Stimulated activated naive B cell treated with anti-CD40 and anti-IgM and Interleukin-4, amounts not matched to agents 10 μg/mL and 1 μg/mL and 100 μg/mL, for 72 hours (primary cell): ENCODE data around the gene DENND1A.

Experiments
- ATAC-seq, 2 donors: fragments of 150-1000 bp; cut with Tn5 transposase; replicated peaks; 2 replicates each; pipeline ENCODE4 v1.10.0; 2021; ENCODE audit warnings: moderate library complexity in 1 of 2
- DNase-seq: peaks from one replicate; pipeline ENCODE4 v3.0.0; 2021
- H3K27ac Mint-ChIP-seq: one replicate; pipeline ENCODE4 v1.8.0; 2022; ENCODE audit warnings: mild to moderate bottlenecking, mixed read lengths
- H3K27me3 Mint-ChIP-seq, 2 donors: one replicate each; pipeline ENCODE4 v1.8.0; 2022; ENCODE audit warnings: mixed read lengths in 2 of 2
- H3K36me3 Mint-ChIP-seq, 2 donors: one replicate each; pipeline ENCODE4 v1.8.0; 2022; ENCODE audit warnings: mixed read lengths in 2 of 2, mild to moderate bottlenecking in 1 of 2
- H3K4me1 Mint-ChIP-seq, 2 donors: one replicate each; pipeline ENCODE4 v1.8.0; 2022; ENCODE audit warnings: mixed read lengths in 2 of 2, mild to moderate bottlenecking in 1 of 2
- H3K4me3 Mint-ChIP-seq, 2 donors: one replicate each; pipeline ENCODE4 v1.8.0; 2022; ENCODE audit warnings: mild to moderate bottlenecking in 2 of 2, mixed read lengths in 2 of 2, moderate library complexity in 1 of 2
- H3K9me3 Mint-ChIP-seq, 2 donors: one replicate each; pipeline ENCODE4 v1.8.0; 2022; ENCODE audit warnings: mixed read lengths in 2 of 2, mild to moderate bottlenecking in 1 of 2

The DENND1A gene

DNA sequence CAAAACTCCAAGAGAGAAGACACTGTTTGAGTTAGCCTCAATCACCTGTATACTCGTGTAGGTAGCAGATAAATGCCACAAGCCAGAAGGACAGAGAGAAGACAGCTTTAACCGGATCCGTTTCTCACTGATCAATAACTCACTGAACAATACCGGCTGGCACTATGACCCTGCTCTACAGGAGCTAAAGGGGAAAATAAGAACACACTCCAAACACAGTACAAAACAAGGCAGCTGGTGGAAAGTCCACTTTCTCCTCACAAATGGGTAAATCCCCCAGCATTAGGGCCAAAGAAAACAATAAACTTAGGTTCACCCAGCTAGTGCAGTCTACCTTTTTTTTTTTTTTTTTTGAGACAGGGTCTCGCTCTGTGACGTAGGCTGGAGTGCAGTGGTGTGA is 404.5 kb downstream of the DENND1A start:
- H3K4me3 Mint-ChIP-seq: no peak overlapping the region
- ATAC-seq (no peak), DNase-seq (no peak)
- no peak overlapping the region for H3K27ac Mint-ChIP-seq
- no peaks in the 10 kb centered on the region for H3K27me3 Mint-ChIP-seq
- H3K4me1 Mint-ChIP-seq: no peaks in the 10 kb centered on the region
- peaks cover 6% of the 10 kb centered on the region in 2 donors for H3K9me3 Mint-ChIP-seq
- peaks cover 12 to 17% of the 10 kb centered on the region in 2 donors for H3K36me3 Mint-ChIP-seq

DNA sequence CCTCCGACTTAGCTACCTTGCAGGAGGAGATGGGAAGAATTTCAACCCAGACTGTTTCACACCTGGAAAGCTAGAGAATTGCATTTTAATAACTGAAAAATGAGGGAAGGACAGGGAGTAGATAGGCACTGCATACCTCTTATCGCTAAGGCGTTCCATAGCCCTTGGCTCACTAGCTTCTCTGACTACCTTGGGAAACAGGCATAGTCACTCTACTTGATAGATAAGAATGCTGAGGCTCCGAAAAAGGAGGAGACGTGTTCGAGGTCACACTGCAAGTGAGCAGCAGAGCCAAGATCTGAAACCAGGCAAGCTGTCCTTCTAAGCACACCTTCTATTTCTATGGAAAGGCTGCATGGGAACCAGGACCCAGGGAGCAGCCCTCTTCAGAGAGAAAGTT is 405.1 kb downstream of the DENND1A start:
- no peak overlapping the region for H3K4me3 Mint-ChIP-seq
- no peaks in the 10 kb centered on the region for H3K27me3 Mint-ChIP-seq
- DNase-seq: no peak
- no peak overlapping the region for H3K27ac Mint-ChIP-seq
- H3K4me1 Mint-ChIP-seq: no peaks in the 10 kb centered on the region
- H3K36me3 Mint-ChIP-seq: peaks cover 8 to 13% of the 10 kb centered on the region in 2 donors
- H3K9me3 Mint-ChIP-seq: peaks cover 2 to 3% of the 10 kb centered on the region in 2 donors
- no peak for ATAC-seq

DNA sequence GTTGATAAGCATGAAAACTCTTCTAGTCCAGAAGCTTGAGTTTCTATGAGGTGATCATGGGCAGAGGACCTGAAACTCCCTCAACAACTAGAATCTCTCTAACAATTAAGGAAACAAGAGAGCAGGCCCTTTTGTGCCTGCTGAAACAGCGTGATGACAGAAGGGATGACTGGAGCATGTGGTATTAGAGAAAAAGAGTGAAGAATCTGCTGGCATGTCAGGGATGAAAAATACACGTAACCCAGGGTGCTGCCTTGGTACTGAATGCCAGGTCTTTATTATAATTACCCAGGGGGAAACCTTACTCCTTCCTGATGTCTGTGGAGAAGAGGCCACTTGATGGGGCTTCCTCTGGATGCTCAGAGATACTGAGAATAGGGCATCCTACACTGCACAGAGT is 406.1 kb downstream of the DENND1A start:
- ATAC-seq (no peak), DNase-seq (no peak)
- H3K27ac Mint-ChIP-seq: no peak overlapping the region
- H3K36me3 Mint-ChIP-seq: peaks cover 2 to 5% of the 10 kb centered on the region in 2 donors
- H3K4me3 Mint-ChIP-seq: no peak overlapping the region
- H3K4me1 Mint-ChIP-seq: no peaks in the 10 kb centered on the region
- H3K9me3 Mint-ChIP-seq: no peaks in the 10 kb centered on the region
- H3K27me3 Mint-ChIP-seq: no peaks in the 10 kb centered on the region

GRCh38 chr9:123523001-123523400 is 406.9 kb downstream of the DENND1A start:
- Mint-ChIP-seq H3K4me3 (no peak overlapping the region), H3K4me1 (no peaks in the 10 kb centered on the region), H3K27me3 (no peaks in the 10 kb centered on the region), H3K27ac (no peak overlapping the region), H3K36me3 (peaks cover 0 to 2% of the 10 kb centered on the region in 2 donors), H3K9me3 (no peaks in the 10 kb centered on the region)
- ATAC-seq (no peak), DNase-seq (no peak)

GRCh38 chr9:123522251-123522650 is 407.7 kb downstream of the DENND1A start:
- no peaks in the 10 kb centered on the region for H3K9me3 Mint-ChIP-seq
- H3K36me3 Mint-ChIP-seq: peaks cover 0 to 2% of the 10 kb centered on the region in 2 donors
- H3K4me3 Mint-ChIP-seq: no peak overlapping the region
- DNase-seq: no peak
- no peak overlapping the region for H3K27ac Mint-ChIP-seq
- H3K4me1 Mint-ChIP-seq: no peaks in the 10 kb centered on the region
- H3K27me3 Mint-ChIP-seq: no peaks in the 10 kb centered on the region
- no peak for ATAC-seq

DNA sequence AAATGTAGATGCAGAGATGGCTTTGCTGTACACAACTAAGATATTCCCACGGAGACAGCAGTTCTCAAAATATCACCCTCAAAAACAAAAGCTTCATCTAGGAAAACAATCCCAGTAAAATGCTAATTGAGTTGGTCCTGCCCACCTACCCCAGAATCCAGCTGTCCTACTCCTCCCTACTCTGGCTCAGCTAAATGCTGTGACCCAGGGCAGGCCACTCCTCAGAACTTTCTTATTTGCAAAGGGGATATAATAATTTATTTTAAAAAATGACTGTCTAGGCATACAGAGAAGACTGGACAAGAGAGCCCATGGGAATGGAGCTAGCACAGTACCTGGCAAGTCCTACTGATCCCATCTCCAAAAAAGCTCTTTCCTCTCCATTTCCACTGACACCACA is 411.6 kb downstream of the DENND1A start:
- Mint-ChIP-seq H3K9me3 (no peaks in the 10 kb centered on the region), H3K36me3 (peaks cover 7 to 12% of the 10 kb centered on the region in 2 donors), H3K27ac (no peak overlapping the region), H3K27me3 (no peaks in the 10 kb centered on the region), H3K4me3 (no peak overlapping the region), H3K4me1 (no peaks in the 10 kb centered on the region)
- no peak for ATAC-seq
- DNase-seq: no peak

GRCh38 chr9:123517512-123517911 is 412.4 kb downstream of the DENND1A start:
- no peak overlapping the region for H3K27ac Mint-ChIP-seq
- H3K9me3 Mint-ChIP-seq: no peaks in the 10 kb centered on the region
- no peak for ATAC-seq
- H3K36me3 Mint-ChIP-seq: peaks cover 9 to 16% of the 10 kb centered on the region in 2 donors
- no peak overlapping the region for H3K4me3 Mint-ChIP-seq
- H3K4me1 Mint-ChIP-seq: no peaks in the 10 kb centered on the region
- DNase-seq: no peak
- H3K27me3 Mint-ChIP-seq: no peaks in the 10 kb centered on the region

GRCh38 chr9:123514766-123515165 is 415.2 kb downstream of the DENND1A start:
- ATAC-seq: no peak
- H3K4me1 Mint-ChIP-seq: no peaks in the 10 kb centered on the region
- no peaks in the 10 kb centered on the region for H3K27me3 Mint-ChIP-seq
- H3K4me3 Mint-ChIP-seq: no peak overlapping the region
- peaks cover 11 to 28% of the 10 kb centered on the region in 2 donors for H3K36me3 Mint-ChIP-seq
- no peaks in the 10 kb centered on the region for H3K9me3 Mint-ChIP-seq
- no peak for DNase-seq
- H3K27ac Mint-ChIP-seq: no peak overlapping the region

GRCh38 chr9:123513554-123513953 is 416.4 kb downstream of the DENND1A start:
- DNase-seq (no peak), ATAC-seq (no peak)
- Mint-ChIP-seq H3K4me3 (no peak overlapping the region), H3K4me1 (no peaks in the 10 kb centered on the region), H3K27ac (no peak overlapping the region), H3K27me3 (no peaks in the 10 kb centered on the region), H3K36me3 (peaks cover 11 to 33% of the 10 kb centered on the region in 2 donors), H3K9me3 (no peaks in the 10 kb centered on the region)

- no peak for ATAC-seq
- no peaks in the 10 kb centered on the region for H3K4me1 Mint-ChIP-seq
- H3K27ac Mint-ChIP-seq: no peak overlapping the region
Measured at GRCh38 chr9:123511326-123512277, 418.3 kb downstream of the DENND1A start.

DNA sequence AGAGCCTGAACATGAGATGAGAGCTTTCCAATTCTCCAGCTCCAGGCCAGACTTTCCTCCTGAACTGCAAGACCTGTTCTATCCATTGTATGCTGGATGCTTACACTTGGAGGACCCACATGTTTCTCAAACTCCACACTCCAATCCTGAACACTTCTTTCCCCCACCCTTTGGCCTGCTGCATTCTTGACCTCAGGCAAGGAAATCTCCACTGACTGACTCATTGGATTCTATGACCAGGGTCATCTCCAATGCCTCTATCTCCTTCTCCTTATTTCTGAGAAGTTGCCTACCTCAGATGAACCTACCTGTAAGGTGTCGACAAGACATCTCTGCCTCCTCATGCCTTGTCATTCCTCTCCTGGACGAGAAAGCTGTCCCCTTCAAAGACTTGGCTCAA is 420.3 kb downstream of the DENND1A start:
- Mint-ChIP-seq H3K36me3 (peaks cover 9 to 30% of the 10 kb centered on the region in 2 donors), H3K9me3 (no peaks in the 10 kb centered on the region), H3K27ac (no peak overlapping the region), H3K4me3 (no peak overlapping the region), H3K27me3 (no peaks in the 10 kb centered on the region), H3K4me1 (no peaks in the 10 kb centered on the region)
- ATAC-seq: no peak
- DNase-seq: no peak

More at GRCh38 chr9:123511326-123512277, 418.3 kb downstream of the DENND1A start:
- Mint-ChIP-seq H3K4me3 (no peak overlapping the region), H3K27me3 (no peaks in the 10 kb centered on the region), H3K36me3 (peaks cover 11 to 33% of the 10 kb centered on the region in 2 donors), H3K9me3 (no peaks in the 10 kb centered on the region)
- DNase-seq: no peak

DNA sequence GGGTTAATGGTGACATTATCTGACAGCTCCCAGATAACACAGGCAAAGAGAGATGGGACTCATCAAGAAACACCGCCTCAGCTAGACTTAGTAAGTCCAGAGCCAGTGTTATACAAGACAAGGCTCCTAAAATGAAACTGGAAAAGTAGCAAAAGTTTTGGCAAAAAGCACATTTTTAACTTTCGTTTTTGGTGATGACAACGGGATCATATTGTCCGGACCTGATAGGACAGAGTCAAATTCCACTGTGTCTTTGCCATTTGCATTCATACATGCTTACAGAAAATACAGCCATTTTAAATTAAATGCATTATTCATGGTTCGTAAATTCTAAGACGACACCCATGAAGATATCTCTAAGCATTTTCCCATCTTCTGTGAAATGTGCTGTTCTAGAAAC is 421.9 kb downstream of the DENND1A start:
- H3K27ac Mint-ChIP-seq: no peak overlapping the region
- H3K36me3 Mint-ChIP-seq: peaks cover 5 to 23% of the 10 kb centered on the region in 2 donors
- no peak for DNase-seq
- H3K4me3 Mint-ChIP-seq: no peak overlapping the region
- H3K27me3 Mint-ChIP-seq: no peaks in the 10 kb centered on the region
- no peak for ATAC-seq
- H3K9me3 Mint-ChIP-seq: no peaks in the 10 kb centered on the region
- H3K4me1 Mint-ChIP-seq: no peaks in the 10 kb centered on the region

DNA sequence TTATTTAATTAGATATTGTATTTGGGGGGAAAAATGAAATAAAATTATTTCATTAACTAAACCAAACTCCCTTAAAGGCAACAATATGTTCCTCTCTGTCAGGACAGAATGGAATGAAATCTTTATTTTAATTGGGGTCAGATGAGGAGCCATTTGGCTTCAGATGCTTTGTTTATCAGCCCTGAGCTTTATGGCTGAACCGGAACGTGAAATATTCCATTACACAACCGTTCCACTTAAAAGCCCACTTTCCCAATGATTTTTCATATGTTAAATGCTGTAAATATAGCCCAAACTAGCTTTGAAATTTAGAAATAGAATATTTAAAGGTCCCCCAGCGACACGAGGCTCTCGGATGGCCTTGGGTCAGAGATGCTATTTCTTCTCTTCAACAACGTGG is 424.4 kb downstream of the DENND1A start:
- Mint-ChIP-seq H3K36me3 (peaks cover 3 to 21% of the 10 kb centered on the region in 2 donors), H3K4me1 (no peaks in the 10 kb centered on the region), H3K27ac (no peak overlapping the region), H3K27me3 (no peaks in the 10 kb centered on the region), H3K9me3 (peaks cover 0 to 2% of the 10 kb centered on the region in 2 donors), H3K4me3 (no peak overlapping the region)
- no peak for DNase-seq
- no peak for ATAC-seq

GRCh38 chr9:123500336-123500735 is 429.6 kb downstream of the DENND1A start:
- Mint-ChIP-seq H3K36me3 (peaks cover 3 to 9% of the 10 kb centered on the region in 2 donors), H3K27ac (no peak overlapping the region), H3K4me1 (no peaks in the 10 kb centered on the region)

GRCh38 chr9:123497830-123498229 is 432.1 kb downstream of the DENND1A start:
- H3K36me3 Mint-ChIP-seq: peaks cover 5% of the 10 kb centered on the region in 2 donors
- H3K9me3 Mint-ChIP-seq: peaks cover 0 to 3% of the 10 kb centered on the region in 2 donors
- DNase-seq (no peak), ATAC-seq (no peak)
- no peaks in the 10 kb centered on the region for H3K27me3 Mint-ChIP-seq
- no peak overlapping the region for H3K27ac Mint-ChIP-seq
- H3K4me3 Mint-ChIP-seq: no peak overlapping the region
- H3K4me1 Mint-ChIP-seq: no peaks in the 10 kb centered on the region

More at GRCh38 chr9:123500336-123500735, 429.6 kb downstream of the DENND1A start:
- ATAC-seq: no peak
- Mint-ChIP-seq H3K27me3 (no peaks in the 10 kb centered on the region), H3K4me3 (no peak overlapping the region), H3K9me3 (peaks cover 0 to 2% of the 10 kb centered on the region in 2 donors)
- no peak for DNase-seq
